GM19193 (cell line): ENCODE measurements around the gene IMPDH2.
A peak's percentile ranks its signal among the peaks of the same experiment; 100 is the strongest.

Source experiments
- POLR2A ChIP-seq: IDR thresholded peaks from 4 replicates; pipeline ENCODE4 v1.6.1; 2011; ENCODE audit not compliant: insufficient read depth, insufficient read length; ENCODE audit errors: extremely low read depth

IMPDH2 gene

GRCh38 chr3:48999085-48999858 is 29.9 kb downstream of the IMPDH2 start:
- TF ChIP-seq POLR2A = no peak

DNA sequence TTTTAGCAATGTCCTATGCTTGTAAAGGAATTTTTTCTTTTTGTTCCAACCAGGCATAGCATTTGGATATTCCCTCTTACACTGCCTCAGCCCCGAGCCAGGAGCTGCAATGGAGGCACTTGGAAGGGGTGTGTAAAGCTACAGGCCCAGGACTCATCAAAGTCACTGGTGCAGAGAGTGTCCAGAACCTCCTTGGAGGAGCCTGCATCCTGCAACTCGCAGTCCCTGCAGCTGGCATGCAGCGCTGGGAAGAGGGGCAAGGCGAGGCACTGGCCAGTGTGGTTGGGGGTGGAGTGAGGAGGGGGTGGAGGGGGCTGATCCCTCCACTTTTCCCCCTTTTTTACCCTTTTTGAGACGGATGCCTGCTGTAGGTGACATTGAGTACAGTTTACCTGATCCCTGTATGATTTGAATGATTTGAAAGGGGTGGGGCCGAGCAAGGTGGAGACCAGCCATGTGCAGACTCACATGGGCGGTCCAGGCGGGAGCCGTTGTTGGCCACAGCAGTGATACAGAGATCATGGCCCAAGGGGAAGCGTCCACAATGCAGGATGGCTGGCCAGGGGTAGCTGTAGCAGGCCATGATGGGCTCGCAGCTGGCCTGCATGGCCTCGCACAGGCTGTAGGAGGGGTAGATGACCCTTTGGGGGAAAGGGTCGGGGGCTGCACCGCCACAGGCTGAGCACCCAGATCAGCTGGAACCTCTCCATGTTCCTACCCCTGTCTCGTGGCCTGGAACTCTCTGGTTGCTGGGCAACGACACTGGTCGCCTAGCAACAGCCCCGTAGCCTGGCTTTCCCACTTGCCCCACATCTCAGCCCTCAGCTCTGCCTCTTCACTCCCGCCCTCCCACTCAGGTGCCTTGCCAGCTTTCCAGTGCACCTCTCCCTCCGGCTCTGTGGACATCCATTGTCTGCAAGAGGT is 31.2 kb downstream of the IMPDH2 start:
- no peak for TF ChIP-seq POLR2A

GRCh38 chr3:48997102-48997635 is 32.0 kb downstream of the IMPDH2 start:
- TF ChIP-seq POLR2A = no peak

GRCh38 chr3:48996640-48997039 is 32.6 kb downstream of the IMPDH2 start:
- TF ChIP-seq POLR2A = no peak

DNA sequence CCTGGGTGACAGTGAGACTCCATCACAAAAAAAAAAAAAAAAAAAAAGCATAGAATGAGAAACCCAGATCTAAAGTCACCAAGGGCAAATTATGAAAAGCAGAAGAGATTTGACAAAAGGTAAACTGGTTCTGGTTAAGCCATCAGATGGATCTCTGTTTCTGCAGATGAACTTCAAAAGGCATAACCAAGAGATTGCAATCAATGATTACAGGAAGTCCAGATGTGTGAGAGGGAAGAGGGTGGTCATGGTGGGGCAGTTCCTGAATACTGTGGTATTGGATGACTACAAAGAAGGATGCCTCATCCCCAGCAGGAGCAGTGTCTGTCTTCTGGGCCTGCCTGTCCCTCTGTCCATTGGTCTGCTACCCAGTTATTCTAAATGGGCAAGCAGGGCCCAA is 35.4 kb downstream of the IMPDH2 start:
- TF ChIP-seq POLR2A = no peak

DNA sequence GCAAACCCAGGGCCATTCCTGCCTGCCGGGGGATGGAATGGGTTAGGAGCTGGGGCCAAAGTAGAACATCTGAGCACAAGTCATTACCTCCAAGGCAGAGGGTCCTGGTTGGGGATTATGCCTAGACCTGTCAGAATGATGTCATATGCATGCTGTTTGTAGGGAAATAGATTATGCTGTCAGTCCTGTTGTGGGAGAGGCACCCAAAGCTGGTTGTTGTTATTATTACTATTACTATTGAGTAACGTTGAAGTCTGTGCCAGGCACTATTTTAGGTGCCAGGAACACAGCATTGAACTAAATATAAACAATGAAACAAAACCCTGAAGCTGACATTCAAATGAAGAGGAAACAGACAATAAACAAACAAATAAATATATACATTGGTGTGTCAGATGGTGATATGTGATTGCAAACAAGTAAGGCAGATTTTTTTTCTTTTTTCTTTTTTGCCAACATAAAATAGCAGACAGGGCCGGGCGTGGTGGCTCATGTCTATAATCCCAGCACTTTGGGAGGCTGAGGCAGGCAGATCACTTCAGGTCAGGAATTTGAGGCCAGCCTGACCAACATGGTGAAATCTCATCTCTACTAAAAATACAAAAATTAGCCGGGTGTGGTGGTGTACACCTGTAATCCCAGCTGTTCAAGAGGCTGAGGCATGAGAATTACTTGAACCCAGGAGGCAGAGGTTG is 37.2 kb downstream of the IMPDH2 start:
- no peak for TF ChIP-seq POLR2A

GRCh38 chr3:48990636-48991469 is 38.3 kb downstream of the IMPDH2 start:
- no peak for TF ChIP-seq POLR2A

DNA sequence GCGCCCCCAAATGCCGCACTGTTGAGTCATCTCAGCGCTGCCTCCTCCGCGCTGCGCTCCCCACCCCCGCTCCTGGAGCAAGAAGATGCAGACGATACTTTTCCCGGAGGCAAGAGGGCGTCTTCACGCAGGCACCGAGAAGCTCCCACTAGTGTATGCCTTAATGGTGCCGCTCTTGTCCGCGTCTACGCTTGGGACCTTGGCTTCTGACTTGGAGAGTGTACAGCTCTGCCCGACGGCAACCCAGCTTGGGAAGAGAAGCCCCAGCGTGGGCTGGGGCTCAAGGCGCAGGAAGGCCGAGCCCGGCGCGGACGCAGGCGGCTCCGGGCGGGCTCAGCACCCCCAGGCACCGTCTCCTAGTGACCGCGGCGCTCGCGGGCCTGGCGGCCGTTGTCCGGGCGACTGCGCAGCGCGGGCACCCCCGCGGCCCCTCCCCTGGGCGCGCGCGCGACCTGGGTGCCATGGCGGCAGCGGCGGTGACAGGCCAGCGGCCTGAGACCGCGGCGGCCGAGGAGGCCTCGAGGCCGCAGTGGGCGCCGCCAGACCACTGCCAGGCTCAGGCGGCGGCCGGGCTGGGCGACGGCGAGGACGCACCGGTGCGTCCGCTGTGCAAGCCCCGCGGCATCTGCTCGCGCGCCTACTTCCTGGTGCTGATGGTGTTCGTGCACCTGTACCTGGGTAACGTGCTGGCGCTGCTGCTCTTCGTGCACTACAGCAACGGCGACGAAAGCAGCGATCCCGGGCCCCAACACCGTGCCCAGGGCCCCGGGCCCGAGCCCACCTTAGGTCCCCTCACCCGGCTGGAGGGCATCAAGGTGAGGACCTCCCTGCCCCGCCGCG is 39.2 kb downstream of the IMPDH2 start, which contains the start of gene P4HTM:
P4HTM (plus strand) TSS at position 446 of the 840 bp plus-strand sequence; CDS start at position 462, 16 bp downstream.
- peak; percentile 52 for TF ChIP-seq POLR2A

DNA sequence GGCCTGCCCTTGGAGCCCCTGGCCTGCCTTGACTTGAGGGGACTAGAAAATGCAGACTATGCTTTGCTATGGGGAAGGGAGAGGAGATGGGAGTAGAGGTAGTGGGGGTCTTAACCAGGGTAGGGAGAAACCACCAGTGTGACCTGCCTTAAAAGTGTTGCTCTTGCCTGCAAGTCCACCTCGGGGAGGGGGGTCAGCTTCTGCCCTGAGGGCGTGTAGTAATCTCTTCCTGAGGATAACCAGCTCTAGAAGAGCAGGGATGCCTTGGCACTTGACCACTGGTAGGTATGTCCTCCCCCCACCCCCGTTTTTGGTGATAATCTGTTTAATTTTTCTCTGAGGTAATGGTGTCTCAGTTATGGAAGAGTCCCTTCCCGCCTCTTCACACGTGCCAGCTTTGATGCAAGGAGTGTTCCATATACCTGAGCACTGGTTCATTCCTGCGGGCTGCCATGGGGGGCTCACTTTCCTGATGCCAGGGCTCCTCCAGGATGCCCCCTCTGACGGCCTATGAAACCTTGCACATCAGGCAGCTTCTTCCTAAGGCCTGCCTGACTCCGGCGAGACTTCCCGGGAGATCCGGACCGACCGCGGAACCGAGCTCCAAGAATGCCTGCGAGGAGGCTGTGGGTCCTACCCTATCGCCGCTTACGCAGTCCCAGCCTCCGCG is 39.9 kb downstream of the IMPDH2 start:
- no peak for TF ChIP-seq POLR2A

GRCh38 chr3:48985831-48986376 is 43.3 kb downstream of the IMPDH2 start:
- TF ChIP-seq POLR2A = no peak

GRCh38 chr3:48984663-48985062 is 44.5 kb downstream of the IMPDH2 start:
- TF ChIP-seq POLR2A = no peak

DNA sequence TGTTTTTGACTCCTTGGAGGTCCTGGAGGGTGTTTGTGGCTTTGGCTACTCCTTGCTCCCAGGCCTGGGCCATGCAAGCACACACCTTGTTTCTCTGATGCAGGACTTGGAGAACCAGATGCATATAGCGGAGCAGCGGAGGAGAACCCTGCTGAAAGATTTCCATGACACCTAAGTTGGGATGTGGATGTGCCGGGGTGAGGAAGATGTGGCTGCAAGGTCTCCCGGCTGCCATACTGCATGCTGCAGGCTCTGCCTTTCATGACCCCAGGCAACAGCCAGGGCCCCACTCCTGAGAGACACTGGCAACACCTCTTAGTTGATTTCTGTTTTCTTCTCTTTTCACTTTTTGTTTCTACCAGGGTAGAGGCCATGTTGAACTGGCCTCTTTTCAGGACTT is 46.1 kb downstream of the IMPDH2 start:
- TF ChIP-seq POLR2A = no peak
